Stomach (tissue), 9 donors: ENCODE results near the gene CCBE1. TPM values are rescaled to one million over a fixed set of nuclear protein-coding genes. Genes with fewer than 3 reads are reported as not detected.

Experiments
- DNase-seq, 2 donors: peaks; one replicate each; pipeline versions ENCODE4 v3.0.0 to v3.0.0-alpha.2; 2013 to 2019
- H3K27ac ChIP-seq, 5 donors: fragments of 200-600 bp in 4 of 5; sonication (generic) in 4 of 5; one replicate each; pipeline ENCODE4 v1.5.1; 2013 to 2019; ENCODE audit warnings: mild to moderate bottlenecking in 1 of 5, moderate library complexity in 1 of 5
- H3K27me3 ChIP-seq, 3 donors: fragments of 200-600 bp; sonication (generic); one replicate each; pipeline ENCODE4 v1.5.1; 2017 to 2019; ENCODE audit warnings: mixed run types in 1 of 3
- H3K36me3 ChIP-seq, 4 donors: fragments of 200-600 bp; sonication (generic); 1 replicate in 3 of 4; 2 replicates in 1 of 4; pipeline ENCODE4 v1.5.1; 2016 to 2019
- H3K4me1 ChIP-seq, 4 donors: fragments of 200-600 bp; sonication (generic); one replicate each; pipeline ENCODE4 v1.5.1; 2016 to 2019
- H3K4me3 ChIP-seq, 4 donors: fragments of 200-600 bp; sonication (generic) in 3 of 4; one replicate each; pipeline ENCODE4 v1.5.1; 2016 to 2019; ENCODE audit warnings: mild to moderate bottlenecking in 1 of 4
- H3K9me3 ChIP-seq, 4 donors: fragments of 200-600 bp; sonication (generic); one replicate each; pipeline ENCODE4 v1.5.1; 2016 to 2019
- EP300 ChIP-seq: sonication (generic); formaldehyde crosslinking; IDR thresholded peaks from one replicate; pipeline ENCODE4 v1.6.1; 2017; ENCODE audit warnings: antibody characterized with exemption
- POLR2A ChIP-seq, 4 donors: fragments of 450-650 bp; IDR thresholded peaks; one replicate each; pipeline ENCODE4 v1.6.1; 2016; ENCODE audit warnings: antibody characterized with exemption in 4 of 4, control low read depth in 2 of 4, mild to moderate bottlenecking in 1 of 4, moderate library complexity in 1 of 4
- POLR2AphosphoS5 ChIP-seq, 3 donors: sonication (generic); formaldehyde crosslinking; IDR thresholded peaks; one replicate each; pipeline ENCODE4 v1.6.1; 2016; ENCODE audit warnings: antibody characterized with exemption in 3 of 3
- WGBS, 5 donors: extraction: QIAGEN DNeasy Blood & Tissue Kit in 3 of 5; methylation state at CpG; one replicate each; pipeline versions ENCODE4 v1.1.5 to v1.1.7; 2013 to 2018; 5-methylcytosine and 5-hydroxymethylcytosine counted together
- intact Hi-C: fragments of 100-400 bp; cut with DNase I; formaldehyde crosslinking; loops from one replicate; pipeline ENCODE4 v1.15.1; 2023; ENCODE audit warnings: low total_unique reads
- polyA plus RNA-seq, 3 donors: library from polyadenylated mRNA; stranded (reverse); fragments of 200-250 nt; gene quantifications; one replicate each; pipeline ENCODE4 v1.2.3, GENCODE V29; 2013
- total RNA-seq, 5 donors: library from RNA; depleted of rRNA; stranded (reverse); fragments of >200 nt; gene quantifications; one replicate each; pipeline versions ENCODE4 v1.1.0 to v1.2.3, GENCODE V29; 2014 to 2016
- TF ChIP-seq, protein P1 (sequence below), 7 experiments: fragments of 450-650 bp in 4 of 7; fragments of 200-600 bp in 3 of 7; sonication (generic) in 3 of 7; IDR thresholded peaks; one replicate each; pipeline ENCODE4 v1.5.1; 2016 to 2019; ENCODE audit warnings: antibody characterized with exemption in 7 of 7, control low read depth in 2 of 7, mild to moderate bottlenecking in 1 of 7
- donor health status: healthy with polysubstance abuse.
- donor health status: Bipolar disorder and iron deficiency.
- donor health status: healthy.

The CCBE1 gene
- total and polyA plus RNA-seq, 8 donors: 0.29 to 4.0 (median 1.2) TPM

DNA sequence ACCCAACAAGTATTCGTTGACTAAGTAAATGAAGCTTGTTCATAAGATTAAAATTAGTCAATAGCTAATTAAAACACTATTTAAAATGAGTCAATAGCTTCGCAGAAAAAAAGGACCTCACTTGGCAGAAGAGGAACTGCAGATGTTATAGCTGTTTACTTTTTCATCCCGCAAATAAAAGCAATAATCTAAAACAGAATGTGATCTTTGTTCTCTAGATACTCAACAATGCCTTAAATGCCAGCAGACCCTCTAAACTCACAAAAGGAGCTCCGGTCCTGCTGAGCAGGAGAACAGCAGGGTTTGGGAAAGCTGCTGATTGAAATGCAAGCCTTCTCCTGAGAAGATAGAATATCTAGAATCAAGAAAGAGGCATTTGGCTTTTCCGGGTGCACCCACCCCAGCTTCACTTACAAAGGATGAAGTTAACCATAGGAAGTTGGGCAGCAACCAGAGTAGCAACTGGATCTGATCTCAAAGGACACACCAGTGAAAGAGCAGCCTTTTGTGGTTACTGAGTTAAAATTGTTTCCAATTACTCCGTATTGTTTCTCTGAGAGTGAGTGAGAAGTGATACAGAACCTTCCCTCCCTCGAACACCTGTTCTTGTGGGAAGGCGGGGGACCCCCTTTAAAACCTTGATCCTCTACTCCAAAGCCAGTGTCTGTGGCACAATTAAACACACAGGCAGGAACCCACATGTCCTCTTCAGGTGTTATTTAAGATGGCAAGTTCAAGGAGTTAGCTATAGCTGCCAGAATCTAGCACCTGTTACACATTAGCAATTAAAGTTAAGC, 6.8 kb downstream of the CCBE1 start:
- H3K27ac ChIP-seq: no peak overlapping the region
- intact Hi-C loops: no loop called here
- peaks cover 0 to 4% (median 0%) of the 10 kb centered on the region in 4 donors for H3K4me1 ChIP-seq

GRCh38 chr18:59689756-59690155, 7.5 kb downstream of the CCBE1 start:
- Histone ChIP-seq H3K27ac (no peak overlapping the region), H3K36me3 (no peaks in the 10 kb centered on the region)
- intact Hi-C loops: no loop called here

More for the DNA sequence above, 6.8 kb downstream of the CCBE1 start:
- 42 to 48% (median 43%) methylated on average over 8 of the region's 8 CpGs for WGBS, 5 donors
- H3K27me3 ChIP-seq: peaks cover 0 to 32% (median 4%) of the 10 kb centered on the region in 3 donors
- TF ChIP-seq POLR2AphosphoS5 (IDR thresholded peaks at IDR 0.05) (no peak), POLR2A (IDR thresholded peaks at IDR 0.05) (no peak), EP300 (no peak)
- TF ChIP-seq, protein P1, sequence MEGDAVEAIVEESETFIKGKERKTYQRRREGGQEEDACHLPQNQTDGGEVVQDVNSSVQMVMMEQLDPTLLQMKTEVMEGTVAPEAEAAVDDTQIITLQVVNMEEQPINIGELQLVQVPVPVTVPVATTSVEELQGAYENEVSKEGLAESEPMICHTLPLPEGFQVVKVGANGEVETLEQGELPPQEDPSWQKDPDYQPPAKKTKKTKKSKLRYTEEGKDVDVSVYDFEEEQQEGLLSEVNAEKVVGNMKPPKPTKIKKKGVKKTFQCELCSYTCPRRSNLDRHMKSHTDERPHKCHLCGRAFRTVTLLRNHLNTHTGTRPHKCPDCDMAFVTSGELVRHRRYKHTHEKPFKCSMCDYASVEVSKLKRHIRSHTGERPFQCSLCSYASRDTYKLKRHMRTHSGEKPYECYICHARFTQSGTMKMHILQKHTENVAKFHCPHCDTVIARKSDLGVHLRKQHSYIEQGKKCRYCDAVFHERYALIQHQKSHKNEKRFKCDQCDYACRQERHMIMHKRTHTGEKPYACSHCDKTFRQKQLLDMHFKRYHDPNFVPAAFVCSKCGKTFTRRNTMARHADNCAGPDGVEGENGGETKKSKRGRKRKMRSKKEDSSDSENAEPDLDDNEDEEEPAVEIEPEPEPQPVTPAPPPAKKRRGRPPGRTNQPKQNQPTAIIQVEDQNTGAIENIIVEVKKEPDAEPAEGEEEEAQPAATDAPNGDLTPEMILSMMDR (IDR thresholded peaks at IDR 0.05): no peak
- no peak for DNase-seq
- H3K4me3 ChIP-seq: no peak overlapping the region
- H3K36me3 ChIP-seq: no peaks in the 10 kb centered on the region
- no peaks in the 10 kb centered on the region for H3K9me3 ChIP-seq

GRCh38 chr18:59686260-59686659, 11.0 kb downstream of the CCBE1 start:
- no peak overlapping the region for H3K27ac ChIP-seq

More at GRCh38 chr18:59689756-59690155, 7.5 kb downstream of the CCBE1 start:
- peaks cover 0 to 27% (median 0%) of the 10 kb centered on the region in 3 donors for H3K27me3 ChIP-seq
- peaks cover 0 to 7% (median 0%) of the 10 kb centered on the region in 4 donors for H3K4me1 ChIP-seq
- no peaks in the 10 kb centered on the region for H3K9me3 ChIP-seq
- WGBS, 5 donors: 47 to 72% (median 67%) methylated on average over 3 of the region's 3 CpGs
- DNase-seq: no peak
- TF ChIP-seq POLR2AphosphoS5 (IDR thresholded peaks at IDR 0.05) (no peak), POLR2A (IDR thresholded peaks at IDR 0.05) (no peak), EP300 (no peak)
- TF ChIP-seq, protein P1 (IDR thresholded peaks at IDR 0.05): no peak
- no peak overlapping the region for H3K4me3 ChIP-seq

GRCh38 chr18:59685501-59685900, 11.7 kb downstream of the CCBE1 start:
- H3K4me3 ChIP-seq: no peak overlapping the region
- H3K27ac ChIP-seq: no peak overlapping the region
- TF ChIP-seq, protein P1 (IDR thresholded peaks at IDR 0.05): no peak
- TF ChIP-seq POLR2A (IDR thresholded peaks at IDR 0.05): no peak
- no peak for TF ChIP-seq POLR2AphosphoS5 (IDR thresholded peaks at IDR 0.05)
- no peak for TF ChIP-seq EP300
- peaks cover 0 to 25% (median 0%) of the 10 kb centered on the region in 3 donors for H3K27me3 ChIP-seq
- intact Hi-C loops: no loop called here
- peaks cover 0 to 7% (median 0%) of the 10 kb centered on the region in 4 donors for H3K4me1 ChIP-seq
- no peak for DNase-seq
- no peaks in the 10 kb centered on the region for H3K36me3 ChIP-seq
- WGBS, 5 donors: 25 to 38% (median 33%) methylated on average over 4 of the region's 4 CpGs
- H3K9me3 ChIP-seq: no peaks in the 10 kb centered on the region

More at GRCh38 chr18:59686260-59686659, 11.0 kb downstream of the CCBE1 start:
- TF ChIP-seq POLR2AphosphoS5 (IDR thresholded peaks at IDR 0.05) (no peak), EP300 (no peak)
- TF ChIP-seq, protein P1 (IDR thresholded peaks at IDR 0.05): no peak
- H3K4me3 ChIP-seq: no peak overlapping the region
- peaks cover 0 to 28% (median 0%) of the 10 kb centered on the region in 3 donors for H3K27me3 ChIP-seq
- intact Hi-C loops: no loop called here
- DNase-seq: no peak
- H3K9me3 ChIP-seq: no peaks in the 10 kb centered on the region
- 50 to 90% (median 67%) methylated on average over 1 of the region's 1 CpG for WGBS, 5 donors
- peaks cover 0 to 7% (median 0%) of the 10 kb centered on the region in 4 donors for H3K4me1 ChIP-seq
- H3K36me3 ChIP-seq: no peaks in the 10 kb centered on the region
